Measurements from ENCODE around the gene KRT10. TPM values are rescaled to one million over a fixed set of nuclear protein-coding genes. Genes with fewer than 3 reads are reported as not detected.

The KRT10 gene
- total RNA-seq, 1 experiment from 2014 or later = 48.6 TPM

DNA sequence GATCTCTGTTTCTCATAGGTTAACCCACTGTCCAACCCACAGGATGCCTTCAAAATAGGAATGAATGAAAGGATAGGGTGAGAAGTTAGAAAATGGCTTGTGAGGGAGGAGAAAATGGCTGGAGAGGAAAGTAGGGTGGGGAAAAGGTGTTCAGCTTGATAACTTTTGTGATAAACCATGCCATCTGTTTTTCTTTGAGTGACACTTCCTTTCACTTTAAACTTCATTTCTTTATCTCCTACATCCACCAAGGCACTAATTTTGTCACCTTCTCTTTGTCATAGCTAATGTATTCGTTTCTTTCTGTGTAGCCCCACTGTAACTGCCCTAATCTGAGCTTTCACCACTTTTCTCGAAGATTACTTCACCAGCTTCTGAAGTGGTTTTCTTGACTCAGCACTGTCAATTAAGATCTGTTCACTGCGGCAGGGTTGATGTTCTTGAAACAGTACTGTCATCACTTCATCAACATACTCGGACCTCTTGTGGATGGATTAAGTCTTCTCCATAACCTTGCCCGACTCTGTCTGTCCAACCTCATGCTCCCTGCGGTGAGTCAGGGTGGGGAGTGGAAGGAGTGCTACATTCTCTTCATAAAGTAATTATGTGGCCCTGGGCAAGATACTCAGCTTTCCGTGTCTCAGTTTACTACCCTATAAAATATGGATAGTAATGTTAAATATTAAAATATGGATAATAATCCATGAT, 5.5 kb upstream of the KRT10 start:
- no peaks in the 10 kb centered on the region for H3K27me3 Mint-ChIP-seq (ENCODE audit: insufficient read depth, unreplicated experiment)
- no peak for DNase-seq

GRCh38 chr17:40825599-40825998, 3.2 kb upstream of the KRT10 start:
- H3K27ac Mint-ChIP-seq (ENCODE audit: unreplicated experiment) = no peak overlapping the region
- POLR2A ChIA-PET = no interaction called here
- intact Hi-C loops (cut with micrococcal nuclease; ENCODE audit: unreplicated experiment) = no loop called here

More for the DNA sequence above, 5.5 kb upstream of the KRT10 start:
- H3K4me3 Mint-ChIP-seq (ENCODE audit: unreplicated experiment) = no peak overlapping the region
- no TSS peak for BruUV-seq (replicated peaks)
- intact Hi-C loops (cut with micrococcal nuclease; ENCODE audit: unreplicated experiment) = no loop called here
- no peak overlapping the region for H3K4me3 ChIP-seq (ENCODE audit: low read depth, low read length)
- POLR2A ChIA-PET = no interaction called here
- no peaks in the 10 kb centered on the region for H3K4me1 Mint-ChIP-seq (ENCODE audit: low read depth, unreplicated experiment)
- no peaks in the 10 kb centered on the region for H3K4me1 ChIP-seq
- CTCF ChIA-PET = no interaction called here
- no peaks in the 10 kb centered on the region for H3K36me3 Mint-ChIP-seq (ENCODE audit: insufficient read depth, unreplicated experiment)
- H3K9me3 ChIP-seq = no peaks in the 10 kb centered on the region
- H3K9me3 Mint-ChIP-seq (ENCODE audit: unreplicated experiment) = no peaks in the 10 kb centered on the region
- H3K36me3 ChIP-seq (ENCODE audit: control insufficient read depth, insufficient read depth, low read length) = no peaks in the 10 kb centered on the region
- no peak for TF ChIP-seq CTCF (IDR thresholded peaks at IDR 0.05; ENCODE audit: insufficient read depth in 1 of 2, low read depth in 1 of 2, low read length in 1 of 2, severe bottlenecking in 1 of 2, unreplicated experiment in 1 of 2)
- H3K27ac Mint-ChIP-seq (ENCODE audit: unreplicated experiment) = no peak overlapping the region
- H3K27me3 ChIP-seq (replicated peaks; ENCODE audit: control insufficient read depth, insufficient read depth, low read length) = no peaks in the 10 kb centered on the region

DNA sequence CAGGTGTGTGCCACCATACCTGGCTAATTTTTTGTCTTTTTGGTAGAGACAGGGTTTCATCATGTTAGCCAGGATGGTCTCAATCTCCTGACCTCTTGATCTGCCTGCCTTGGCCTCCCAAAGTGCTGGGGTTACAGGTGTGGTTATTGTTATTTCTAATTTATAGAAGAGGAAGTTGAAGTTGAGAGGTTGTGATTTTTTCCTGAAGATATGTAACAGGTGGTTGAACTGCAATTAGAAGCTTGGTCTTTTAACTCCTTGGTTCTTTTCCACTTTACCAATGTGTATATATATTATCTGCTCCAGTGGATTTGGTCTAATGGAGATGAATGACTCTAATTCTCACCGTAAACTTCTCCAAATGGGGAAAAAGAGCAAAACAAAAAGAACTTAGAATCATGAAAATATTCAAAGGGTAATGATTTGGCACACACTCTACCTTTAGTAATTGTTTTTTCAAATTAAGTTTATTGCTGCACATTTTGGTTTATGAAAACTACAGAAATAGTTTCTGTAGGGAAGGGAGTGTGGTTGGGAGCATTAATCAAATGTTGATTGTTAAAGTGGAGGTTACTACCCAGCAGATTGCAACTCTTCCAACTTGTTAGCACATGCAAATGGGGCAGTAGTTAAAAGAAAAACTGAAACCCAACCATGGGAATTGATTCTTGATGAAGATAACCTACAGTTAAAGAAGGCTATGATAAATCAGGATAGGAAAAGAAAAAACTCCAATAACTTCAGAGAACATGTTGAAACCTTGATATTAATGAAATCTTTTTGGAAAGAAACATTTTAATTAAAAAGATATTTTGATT, 1.8 kb upstream of the KRT10 start:
- TF ChIP-seq CTCF (IDR thresholded peaks at IDR 0.05; ENCODE audit: insufficient read depth in 1 of 2, low read depth in 1 of 2, low read length in 1 of 2, severe bottlenecking in 1 of 2, unreplicated experiment in 1 of 2) = no peak
- Mint-ChIP-seq H3K4me1 (ENCODE audit: low read depth, unreplicated experiment) (no peaks in the 10 kb centered on the region), H3K36me3 (ENCODE audit: insufficient read depth, unreplicated experiment) (no peaks in the 10 kb centered on the region), H3K9me3 (ENCODE audit: unreplicated experiment) (no peaks in the 10 kb centered on the region), H3K27me3 (ENCODE audit: insufficient read depth, unreplicated experiment) (no peaks in the 10 kb centered on the region), H3K4me3 (ENCODE audit: unreplicated experiment) (no peak overlapping the region), H3K27ac (ENCODE audit: unreplicated experiment) (no peak overlapping the region)
- Histone ChIP-seq H3K4me1 (peaks cover 8% of the 10 kb centered on the region), H3K4me3 (ENCODE audit: low read depth, low read length) (no peak overlapping the region), H3K36me3 (ENCODE audit: control insufficient read depth, insufficient read depth, low read length) (no peaks in the 10 kb centered on the region), H3K9me3 (no peaks in the 10 kb centered on the region), H3K27me3 (replicated peaks; ENCODE audit: control insufficient read depth, insufficient read depth, low read length) (no peaks in the 10 kb centered on the region)
- no peak for DNase-seq
- ChIA-PET CTCF (no interaction called here), POLR2A (no interaction called here)
- intact Hi-C loops (cut with micrococcal nuclease; ENCODE audit: unreplicated experiment) = no loop called here
- BruUV-seq (replicated peaks) = no TSS peak

More at GRCh38 chr17:40825599-40825998, 3.2 kb upstream of the KRT10 start:
- BruUV-seq (replicated peaks) = no TSS peak
- no peaks in the 10 kb centered on the region for H3K36me3 ChIP-seq (ENCODE audit: control insufficient read depth, insufficient read depth, low read length)
- Mint-ChIP-seq H3K4me3 (ENCODE audit: unreplicated experiment) (no peak overlapping the region), H3K9me3 (ENCODE audit: unreplicated experiment) (no peaks in the 10 kb centered on the region), H3K27me3 (ENCODE audit: insufficient read depth, unreplicated experiment) (no peaks in the 10 kb centered on the region), H3K4me1 (ENCODE audit: low read depth, unreplicated experiment) (no peaks in the 10 kb centered on the region), H3K36me3 (ENCODE audit: insufficient read depth, unreplicated experiment) (no peaks in the 10 kb centered on the region)
- H3K4me1 ChIP-seq = no peaks in the 10 kb centered on the region
- no peaks in the 10 kb centered on the region for H3K9me3 ChIP-seq
- no peak for TF ChIP-seq CTCF (IDR thresholded peaks at IDR 0.05; ENCODE audit: insufficient read depth in 1 of 2, low read depth in 1 of 2, low read length in 1 of 2, severe bottlenecking in 1 of 2, unreplicated experiment in 1 of 2)
- CTCF ChIA-PET = no interaction called here
- no peak overlapping the region for H3K4me3 ChIP-seq (ENCODE audit: low read depth, low read length)
- no peak for DNase-seq
- no peaks in the 10 kb centered on the region for H3K27me3 ChIP-seq (replicated peaks; ENCODE audit: control insufficient read depth, insufficient read depth, low read length)
